Tibial nerve (tissue), 4 donors: ENCODE measurements around the gene CD2AP. TPM values are rescaled to one million over a fixed set of nuclear protein-coding genes. Genes with fewer than 3 reads are reported as not detected.
"Not testable (repeated sequence)": the region's sequence is repeated elsewhere in the genome, so short reads cannot be mapped to it uniquely, and the experiment has no call there.

Source experiments
- DNase-seq, 2 donors: peaks; one replicate each; pipeline ENCODE4 v3.0.0-alpha.2; 2019; ENCODE audit warnings: low spot score in 2 of 2
- H3K27ac ChIP-seq, 4 donors: fragments of 200-600 bp; sonication (generic) in 3 of 4; one replicate each; pipeline ENCODE4 v1.5.1; 2017 to 2019; ENCODE audit warnings: mild to moderate bottlenecking in 1 of 4
- H3K27me3 ChIP-seq, 2 donors: fragments of 200-600 bp; sonication (generic) in 1 of 2; one replicate each; pipeline versions ENCODE4 v1.5.1 to v1.6.0; 2017 to 2019
- H3K36me3 ChIP-seq, 3 donors: fragments of 200-600 bp; sonication (generic); one replicate each; pipeline ENCODE4 v1.5.1; 2018 to 2019
- H3K4me1 ChIP-seq, 4 donors: fragments of 200-600 bp; sonication (generic) in 3 of 4; one replicate each; pipeline ENCODE4 v1.5.1; 2017 to 2019
- H3K4me3 ChIP-seq, 4 donors: fragments of 200-600 bp; sonication (generic) in 3 of 4; one replicate each; pipeline ENCODE4 v1.5.1; 2017 to 2019; ENCODE audit warnings: mild to moderate bottlenecking in 1 of 4, moderate library complexity in 1 of 4
- H3K9me3 ChIP-seq, 4 donors: fragments of 200-600 bp; sonication (generic) in 3 of 4; one replicate each; pipeline ENCODE4 v1.5.1; 2017 to 2019
- CTCF ChIP-seq, 5 experiments: fragments of 200-600 bp in 3 of 5; fragments of 450-650 bp in 2 of 5; sonication (generic) in 3 of 5; IDR thresholded peaks; one replicate each; pipeline ENCODE4 v1.5.1; 2016 to 2019; ENCODE audit warnings: antibody characterized with exemption in 5 of 5, mild to moderate bottlenecking in 3 of 5, moderate library complexity in 2 of 5
- EP300 ChIP-seq, 2 donors: sonication (generic); formaldehyde crosslinking; IDR thresholded peaks; one replicate each; pipeline ENCODE4 v1.6.1; 2017; ENCODE audit warnings: antibody characterized with exemption in 2 of 2, mild to moderate bottlenecking in 1 of 2
- POLR2A ChIP-seq, 2 donors: fragments of 450-650 bp; IDR thresholded peaks; one replicate each; pipeline ENCODE4 v1.6.1; 2017; ENCODE audit warnings: antibody characterized with exemption in 2 of 2, mild to moderate bottlenecking in 2 of 2, moderate library complexity in 2 of 2
- WGBS, 2 donors: methylation state at CpG; one replicate each; pipeline ENCODE4 v1.1.5; 2018; 5-methylcytosine and 5-hydroxymethylcytosine counted together
- total RNA-seq, 4 donors: library from RNA; depleted of rRNA; stranded (reverse); fragments of >200 nt; gene quantifications; one replicate each; pipeline ENCODE4 v1.1.0, GENCODE V29; 2016

Gene CD2AP
- total RNA-seq, 4 donors from 2014 or later, result 18.4 to 32.1 (median 25.2) TPM

GRCh38 chr6:47545223-47545622, 67.6 kb downstream of the CD2AP start:
- peaks cover 0 to 29% (median 7%) of the 10 kb centered on the region in 3 donors for H3K36me3 ChIP-seq
- H3K9me3 ChIP-seq, result no peaks in the 10 kb centered on the region
- no peak overlapping the region for H3K4me3 ChIP-seq
- TF ChIP-seq EP300 (IDR thresholded peaks at IDR 0.05) (no peak), POLR2A (IDR thresholded peaks at IDR 0.05) (no peak), CTCF (IDR thresholded peaks at IDR 0.05) (no peak)
- no peaks in the 10 kb centered on the region for H3K27me3 ChIP-seq
- no peak overlapping the region for H3K27ac ChIP-seq
- no peaks in the 10 kb centered on the region for H3K4me1 ChIP-seq
- no peak for DNase-seq
- 94 to 95% methylated on average over 6 of the region's 6 CpGs for WGBS, 2 donors

GRCh38 chr6:47551670-47552069, 74.1 kb downstream of the CD2AP start:
- Histone ChIP-seq H3K4me1 (no peaks in the 10 kb centered on the region), H3K27ac (no peak overlapping the region), H3K4me3 (no peak overlapping the region), H3K9me3 (no peaks in the 10 kb centered on the region), H3K36me3 (peaks cover 0 to 18% (median 0%) of the 10 kb centered on the region in 3 donors), H3K27me3 (no peaks in the 10 kb centered on the region)
- DNase-seq, result no peak
- TF ChIP-seq POLR2A (IDR thresholded peaks at IDR 0.05), result no peak
- TF ChIP-seq EP300 (IDR thresholded peaks at IDR 0.05), result no peak
- no peak for TF ChIP-seq CTCF (IDR thresholded peaks at IDR 0.05)
- WGBS, 2 donors, result 92% methylated on average over 4 of the region's 4 CpGs

DNA sequence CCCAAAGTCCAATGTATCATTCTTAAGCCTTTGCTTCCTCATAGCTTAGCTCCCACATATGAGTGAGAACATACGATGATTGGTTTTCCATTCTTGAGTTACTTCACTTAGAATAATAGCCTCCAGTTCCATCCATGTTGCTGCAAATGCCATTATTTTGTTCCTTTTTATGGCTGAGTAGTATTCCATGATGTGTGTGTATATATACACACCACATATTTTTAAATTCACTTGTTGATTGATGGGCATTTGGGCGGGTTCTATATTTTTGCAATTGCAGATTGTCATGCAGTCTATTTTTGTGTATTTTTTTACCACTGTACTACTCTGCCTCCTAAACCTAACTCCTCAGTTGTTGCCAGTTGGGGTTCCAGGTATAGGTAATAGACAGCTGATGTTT, 74.7 kb downstream of the CD2AP start:
- TF ChIP-seq EP300 (IDR thresholded peaks at IDR 0.05) (no peak), CTCF (IDR thresholded peaks at IDR 0.05) (no peak), POLR2A (IDR thresholded peaks at IDR 0.05) (no peak)

DNA sequence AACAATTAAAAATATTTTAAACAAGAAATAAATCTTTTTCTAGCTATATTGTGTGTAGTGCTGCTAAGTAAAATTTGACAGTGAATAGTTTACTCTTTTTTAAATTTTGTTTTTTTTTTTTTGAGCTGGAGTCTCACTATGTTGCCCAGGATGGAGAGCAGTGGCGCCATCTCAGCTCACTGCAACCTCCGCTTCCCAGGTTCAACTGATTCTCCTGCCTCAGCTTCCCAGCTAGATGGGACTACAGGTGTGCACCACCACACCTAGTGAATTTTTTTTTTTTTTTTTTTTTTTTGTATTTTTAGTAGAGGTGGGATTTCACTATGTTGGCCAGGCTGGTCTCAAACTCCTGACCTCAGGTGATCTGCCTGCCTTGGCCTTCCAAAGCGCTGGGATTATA, 75.7 kb downstream of the CD2AP start:
- H3K36me3 ChIP-seq, result peaks cover 0 to 12% (median 0%) of the 10 kb centered on the region in 3 donors
- not testable (repeated sequence) for H3K4me1 ChIP-seq, H3K27ac ChIP-seq, H3K27me3 ChIP-seq, DNase-seq, H3K9me3 ChIP-seq, H3K4me3 ChIP-seq
- WGBS, 2 donors, result 96 to 99% methylated on average over 3 of the region's 3 CpGs

More for the DNA sequence above, 74.7 kb downstream of the CD2AP start:
- Histone ChIP-seq H3K4me3 (no peak overlapping the region), H3K9me3 (peaks cover 0 to under 1% (median 0%) of the 10 kb centered on the region in 4 donors), H3K4me1 (no peaks in the 10 kb centered on the region), H3K27ac (no peak overlapping the region), H3K27me3 (no peaks in the 10 kb centered on the region), H3K36me3 (peaks cover 0 to 12% (median 0%) of the 10 kb centered on the region in 3 donors)
- 92 to 94% methylated on average over 2 of the region's 2 CpGs for WGBS, 2 donors
- DNase-seq, result no peak

- H3K27me3 ChIP-seq, H3K4me3 ChIP-seq, H3K36me3 ChIP-seq, H3K9me3 ChIP-seq, DNase-seq, H3K27ac ChIP-seq, H3K4me1 ChIP-seq: not testable (repeated sequence)
- 96 to 98% methylated on average over 6 of the region's 6 CpGs for WGBS, 2 donors
Observed at GRCh38 chr6:47556459-47556858, 78.9 kb downstream of the CD2AP start.

- WGBS, 2 donors, result 91 to 95% methylated on average over 3 of the region's 3 CpGs
Observed at GRCh38 chr6:47563162-47563561, 85.6 kb downstream of the CD2AP start.

GRCh38 chr6:47566602-47567001, 89.0 kb downstream of the CD2AP start:
- not testable (repeated sequence) for DNase-seq, H3K27ac ChIP-seq, H3K4me3 ChIP-seq, H3K27me3 ChIP-seq, H3K4me1 ChIP-seq, H3K9me3 ChIP-seq, H3K36me3 ChIP-seq
- 94 to 96% methylated on average over 3 of the region's 3 CpGs for WGBS, 2 donors

More at GRCh38 chr6:47563162-47563561, 85.6 kb downstream of the CD2AP start:
- no peak overlapping the region for H3K27ac ChIP-seq
- no peaks in the 10 kb centered on the region for H3K9me3 ChIP-seq
- H3K36me3 ChIP-seq, result peaks cover 0 to 3% (median 0%) of the 10 kb centered on the region in 3 donors
- no peak for DNase-seq
- H3K4me1 ChIP-seq, result no peaks in the 10 kb centered on the region
- TF ChIP-seq POLR2A (IDR thresholded peaks at IDR 0.05) (no peak), CTCF (IDR thresholded peaks at IDR 0.05) (no peak)
- no peak overlapping the region for H3K4me3 ChIP-seq
- no peaks in the 10 kb centered on the region for H3K27me3 ChIP-seq
